GM12891 (cell line): ENCODE measurements around the gene OR11G2.

Experiments
- POLR2A ChIP-seq: IDR thresholded peaks from 2 replicates; pipeline ENCODE4 v1.6.1; 2011; ENCODE audit warnings: low read depth, low read length, control low read depth
- POU2F2 ChIP-seq: IDR thresholded peaks from 2 replicates; pipeline ENCODE4 v1.6.1; 2011; ENCODE audit warnings: low read depth, mild to moderate bottlenecking, control low read depth, low read length, moderate library complexity

DNA sequence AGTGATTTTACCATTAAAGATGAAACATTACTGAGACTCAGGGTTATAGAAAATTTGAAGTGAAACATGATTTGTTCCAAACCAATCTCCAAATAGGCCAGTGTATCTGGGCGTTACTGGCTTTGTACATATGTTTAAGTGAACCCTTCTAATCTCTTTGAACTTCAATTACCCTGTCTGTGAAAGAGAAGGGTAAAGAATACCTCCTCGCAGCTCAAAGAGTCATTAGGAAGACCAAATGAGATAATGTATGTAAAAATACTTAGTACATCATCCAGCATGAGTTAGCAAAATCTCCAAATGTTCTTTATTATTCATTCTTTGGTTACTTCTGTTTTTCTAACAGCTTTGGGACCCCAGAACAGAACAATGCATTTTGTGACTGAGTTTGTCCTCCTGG lies 32.7 kb downstream of the OR11G2 start, which contains the start of gene OR11H6:
- TF ChIP-seq POLR2A: no peak
- no peak for TF ChIP-seq POU2F2
